Midbrain (tissue), 1 donor: ENCODE measurements around the gene ANKRD11.
A peak's percentile ranks its signal among the peaks of the same experiment; 100 is the strongest.
"Not testable (repeated sequence)": the region's sequence is repeated elsewhere in the genome, so short reads cannot be mapped to it uniquely, and the experiment has no call there.

Experiments
- DNase-seq: peaks from one replicate; lab custom pipeline; 2025; lab: John Stamatoyannopoulos, UW

Gene ANKRD11

GRCh38 chr16:89402962-89403361 is 87.4 kb downstream of the ANKRD11 start:
- no peak for DNase-seq

- DNase-seq: no peak
These were observed 88.5 kb downstream of the ANKRD11 start for GRCh38 chr16:89401641-89402445.

DNA sequence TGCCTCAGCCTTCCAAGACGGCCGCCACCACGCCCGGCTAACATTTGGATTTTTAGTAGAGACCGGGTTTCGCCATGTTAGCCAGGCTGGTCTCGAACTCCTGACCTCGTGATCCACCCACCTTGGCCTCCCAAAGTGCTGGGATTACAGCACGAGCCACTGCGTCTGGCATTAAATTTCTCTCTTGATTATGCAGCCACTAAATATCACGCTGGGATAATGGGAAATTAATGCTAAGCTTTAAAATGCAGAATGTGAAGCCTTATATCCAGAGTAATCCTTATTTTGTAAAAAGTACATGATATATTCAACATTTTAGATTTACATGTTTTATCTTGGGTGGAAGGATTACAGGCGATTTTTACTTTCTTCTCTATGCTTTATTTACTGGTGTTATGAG is 89.2 kb downstream of the ANKRD11 start:
- DNase-seq: no peak

- no peak for DNase-seq
These were observed 89.6 kb downstream of the ANKRD11 start for GRCh38 chr16:89400740-89401139.

DNA sequence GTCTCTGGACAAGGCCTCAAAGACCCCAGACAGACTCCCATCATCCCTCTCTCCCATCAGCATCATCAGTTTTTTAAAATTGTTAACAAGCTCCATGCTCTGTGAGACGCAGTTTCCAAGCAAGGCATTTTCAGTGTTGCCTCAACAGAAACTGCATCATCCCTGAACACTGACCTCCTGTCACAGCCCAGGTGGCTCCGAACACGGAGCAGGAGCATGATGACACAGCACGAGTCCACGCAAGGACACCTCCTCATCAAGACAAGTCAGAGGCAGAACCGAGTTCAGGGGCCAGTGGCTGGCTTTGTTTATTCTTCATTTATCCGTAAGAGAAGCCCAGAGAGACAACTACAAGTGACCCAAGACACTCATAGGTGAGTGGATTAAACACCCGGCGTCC is 91.4 kb downstream of the ANKRD11 start:
- no peak for DNase-seq

GRCh38 chr16:89397331-89397861 is 93.0 kb downstream of the ANKRD11 start:
- DNase-seq: no peak

GRCh38 chr16:89396156-89396555 is 94.2 kb downstream of the ANKRD11 start:
- no peak for DNase-seq

DNA sequence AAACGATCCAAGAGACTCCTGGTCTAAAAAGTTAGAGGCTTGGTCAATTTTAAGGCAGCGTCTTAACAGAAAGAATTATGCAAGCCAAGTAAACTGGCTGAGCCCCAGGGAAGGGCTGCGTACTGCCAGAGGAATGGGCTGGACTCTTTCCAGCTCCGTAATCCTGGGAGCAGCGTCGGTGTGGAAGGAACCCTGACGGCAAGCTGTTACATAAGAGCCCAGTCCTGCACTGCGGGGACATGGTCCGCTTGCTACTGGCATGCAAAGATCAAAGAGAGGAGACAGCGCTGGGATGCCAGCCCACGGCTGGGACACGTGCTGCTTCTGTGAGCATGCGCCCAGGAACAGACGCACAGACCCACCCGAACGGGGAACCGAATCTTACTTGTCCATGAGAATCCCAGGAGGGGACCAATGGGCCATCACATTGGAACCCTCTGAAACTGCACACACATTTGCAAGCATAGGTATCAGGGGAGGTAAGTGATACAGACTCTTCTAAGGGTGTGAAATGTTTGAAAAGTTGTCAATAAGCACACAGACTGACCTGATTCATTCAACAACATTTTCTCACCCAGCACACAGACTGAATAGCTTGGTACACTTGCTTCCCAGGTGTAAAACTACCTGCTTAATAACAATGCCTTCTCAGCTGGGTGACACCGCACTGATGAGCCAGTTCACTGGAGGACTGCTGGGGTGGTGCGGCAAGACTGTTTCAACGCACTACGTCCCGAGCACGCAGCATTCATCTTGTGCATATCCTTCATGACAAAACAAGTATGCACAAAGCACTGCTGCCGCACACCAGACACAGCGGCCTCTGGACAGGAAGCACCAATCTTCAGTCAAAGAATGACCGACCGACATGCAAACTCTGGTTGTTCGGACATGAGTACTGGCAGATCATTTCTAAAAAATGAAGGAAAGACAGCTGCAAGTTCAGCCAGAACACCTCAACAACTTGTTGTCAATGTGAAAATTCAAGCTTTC is 94.9 kb downstream of the ANKRD11 start:
- peak; percentile 86 for DNase-seq

DNA sequence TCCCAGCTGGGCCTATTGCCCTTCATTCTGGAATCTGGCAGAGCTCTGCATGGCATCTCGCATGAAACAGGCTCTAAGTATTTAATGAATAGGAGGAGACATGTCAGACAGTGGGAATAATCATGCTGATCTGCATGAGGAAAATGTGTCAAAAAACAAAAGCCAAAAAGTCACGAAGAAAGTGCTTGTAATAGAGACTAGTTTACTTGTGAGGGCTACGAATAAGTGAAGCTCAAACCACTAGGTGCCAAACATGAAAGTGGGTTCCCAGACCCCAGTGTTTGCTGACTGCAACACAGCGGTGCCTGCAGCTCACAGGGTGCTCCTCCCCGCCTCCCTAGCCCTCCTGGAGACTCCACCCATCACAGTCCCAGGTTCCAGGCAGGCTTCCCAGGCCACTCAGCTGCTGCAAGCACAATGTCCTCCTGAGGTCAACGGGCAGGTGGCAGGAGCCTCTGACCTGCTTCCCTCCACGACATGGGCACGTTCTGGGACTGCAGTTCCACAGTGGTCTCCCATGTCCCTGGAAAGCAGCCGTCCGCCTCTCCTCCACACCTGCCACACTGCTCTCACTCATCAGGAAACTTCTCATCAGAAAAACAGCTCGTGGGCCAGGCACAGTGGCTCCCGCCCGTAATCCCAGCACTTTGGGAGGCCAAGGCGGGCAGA is 96.5 kb downstream of the ANKRD11 start:
- no peak for DNase-seq

- no peak for DNase-seq
These were observed 97.3 kb downstream of the ANKRD11 start for GRCh38 chr16:89392881-89393737.

DNA sequence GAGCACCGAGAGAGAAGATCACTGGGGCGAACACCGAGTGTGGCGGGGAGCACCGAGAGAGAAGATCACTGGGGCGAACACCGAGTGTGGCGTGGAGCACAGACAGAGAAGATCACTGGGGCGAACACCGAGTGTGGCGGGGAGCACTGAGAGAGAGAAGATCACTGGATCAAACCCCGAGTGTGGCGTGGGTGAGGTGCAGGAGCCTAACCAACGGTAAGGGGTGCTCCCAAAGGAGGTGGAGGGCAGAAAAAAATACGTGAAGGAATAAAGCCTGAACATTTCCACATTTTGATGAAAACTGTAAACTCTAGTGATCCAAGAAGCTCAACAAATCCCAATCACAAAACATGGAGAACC is 100.2 kb downstream of the ANKRD11 start:
- not testable (repeated sequence) for DNase-seq

DNA sequence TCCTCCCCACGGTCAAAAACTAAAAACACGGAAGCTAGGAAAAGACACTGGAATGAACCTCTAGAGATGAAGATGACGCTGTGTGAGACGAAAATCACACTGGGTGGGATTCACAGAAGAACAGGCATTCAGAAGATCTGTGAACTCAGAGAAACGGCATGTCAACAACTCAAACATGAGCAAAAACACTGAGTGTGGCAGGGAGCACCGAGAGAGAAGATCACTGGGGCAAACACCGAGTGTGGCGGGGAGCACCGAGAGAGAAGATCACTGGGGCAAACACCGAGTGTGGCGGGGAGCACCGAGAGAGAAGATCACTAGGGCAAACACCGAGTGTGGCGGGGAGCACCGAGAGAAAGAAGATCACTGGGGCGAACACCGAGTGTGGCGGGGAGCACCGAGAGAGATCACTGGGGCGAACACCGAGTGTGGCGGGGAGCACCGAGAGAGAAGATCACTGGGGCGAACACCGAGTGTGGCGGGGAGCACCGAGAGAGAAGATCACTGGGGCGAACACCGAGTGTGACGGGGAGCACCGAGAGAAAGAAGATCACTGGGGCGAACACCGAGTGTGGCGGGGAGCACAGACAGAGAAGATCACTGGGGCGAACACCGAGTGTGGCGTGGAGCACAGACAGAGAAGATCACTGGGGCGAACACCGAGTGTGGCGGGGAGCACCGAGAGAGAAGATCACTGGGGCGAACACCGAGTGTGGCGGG is 100.7 kb downstream of the ANKRD11 start:
- not testable (repeated sequence) for DNase-seq

- no peak for DNase-seq
These were observed 101.8 kb downstream of the ANKRD11 start for GRCh38 chr16:89388536-89388935.

GRCh38 chr16:89386306-89387185 is 103.8 kb downstream of the ANKRD11 start:
- no peak for DNase-seq

GRCh38 chr16:89385712-89386111 is 104.6 kb downstream of the ANKRD11 start:
- DNase-seq: no peak

DNA sequence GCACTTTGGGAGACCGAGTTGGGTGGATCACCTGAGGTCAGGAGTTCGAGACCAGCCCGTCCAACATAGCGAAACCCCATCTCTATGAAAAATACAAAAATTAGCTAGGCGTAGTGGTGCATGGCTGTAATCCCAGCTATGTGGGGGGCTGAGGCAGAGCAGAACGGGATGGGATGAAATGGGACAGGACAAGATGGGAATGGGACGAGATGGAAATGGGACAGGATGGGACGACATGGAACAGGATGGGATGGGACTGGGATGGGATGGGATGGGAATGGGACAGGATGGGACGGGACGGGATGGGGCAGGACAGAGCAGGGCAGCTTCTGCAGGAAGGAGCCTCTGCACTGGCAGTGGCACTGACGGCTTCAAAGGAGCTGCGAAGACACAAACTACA is 106.1 kb downstream of the ANKRD11 start:
- no peak for DNase-seq

DNA sequence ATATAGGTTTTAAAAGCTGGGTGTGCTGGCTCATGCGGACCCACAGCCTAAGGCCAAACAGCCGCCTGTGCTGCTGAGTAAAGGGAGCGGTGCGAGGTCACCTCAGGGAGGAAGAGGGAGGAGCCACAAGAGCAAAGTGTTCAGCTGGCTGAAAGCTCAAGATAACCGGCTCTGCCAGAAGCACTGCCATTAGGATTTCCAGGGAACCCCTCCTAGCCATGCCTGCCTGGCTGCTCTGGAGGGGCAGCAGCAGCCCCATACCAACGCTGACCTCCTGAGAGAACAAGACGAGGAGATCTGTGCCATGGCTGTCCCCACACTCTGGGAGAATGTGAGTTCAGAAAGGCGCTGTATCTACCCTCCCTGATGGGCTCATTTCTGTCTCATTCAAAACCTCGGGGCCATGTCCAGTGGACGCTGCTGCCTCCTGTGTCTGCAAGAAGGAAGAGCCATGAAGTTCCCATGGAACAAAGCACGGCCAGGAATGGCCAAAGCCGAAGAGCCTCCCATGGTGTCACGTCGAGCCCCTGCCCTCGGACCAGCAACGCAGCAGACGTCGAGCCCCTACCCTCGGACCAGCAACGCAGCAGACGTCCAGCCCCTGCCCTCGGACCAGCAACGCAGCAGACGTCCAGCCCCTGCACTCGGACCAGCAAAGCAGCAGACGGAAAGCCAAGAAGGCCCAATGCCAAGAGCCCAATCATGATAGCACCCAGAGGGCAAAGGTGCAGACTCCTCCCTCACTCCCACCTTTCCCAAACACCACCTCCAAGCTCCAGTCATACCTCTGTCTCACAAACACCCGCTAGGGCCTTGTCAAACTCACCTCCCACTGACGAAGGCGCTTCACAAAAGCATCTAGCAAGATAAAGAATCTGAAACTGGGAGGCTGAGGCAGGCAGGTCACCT is 107.0 kb downstream of the ANKRD11 start:
- DNase-seq: no peak

DNA sequence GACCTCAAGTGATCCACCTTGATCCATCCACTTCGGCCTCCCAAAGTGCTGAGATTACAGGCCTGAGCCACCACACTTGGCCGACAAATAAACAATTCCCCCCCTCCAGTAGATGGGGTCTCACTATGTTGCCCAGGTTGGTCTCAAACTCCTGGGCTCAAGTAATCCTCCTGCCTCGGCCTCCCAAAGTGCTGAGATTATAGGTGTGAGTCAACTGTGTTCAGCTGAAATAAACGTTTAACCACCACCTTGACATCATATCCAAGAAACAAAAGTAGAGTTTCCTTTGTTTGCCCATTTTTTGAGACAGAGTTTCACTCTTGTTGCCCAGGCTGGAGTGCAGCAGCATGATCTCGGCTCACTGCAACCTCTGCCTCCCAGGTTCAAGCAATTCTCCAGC is 107.8 kb downstream of the ANKRD11 start:
- not testable (repeated sequence) for DNase-seq
